GM12872 (cell line): ENCODE results near the gene ATP5PO.
A peak's percentile ranks its signal among the peaks of the same experiment; 100 is the strongest.

Experiments used
- CTCF ChIP-seq: IDR thresholded peaks from 3 replicates; pipeline ENCODE4 v1.5.1; 2011; ENCODE audit warnings: low read depth, mild to moderate bottlenecking, low read length, moderate library complexity; ENCODE audit not compliant: insufficient read depth

The ATP5PO gene

GRCh38 chr21:33895356-33895755 lies 20.2 kb downstream of the ATP5PO start:
- no peak for TF ChIP-seq CTCF

GRCh38 chr21:33894736-33895288 lies 20.8 kb downstream of the ATP5PO start:
- peak; percentile 56 for TF ChIP-seq CTCF

GRCh38 chr21:33893917-33894316 lies 21.7 kb downstream of the ATP5PO start:
- no peak for TF ChIP-seq CTCF

GRCh38 chr21:33892853-33893252 lies 22.8 kb downstream of the ATP5PO start:
- peak; percentile 38; the same call in 1 of the 3 replicates for TF ChIP-seq CTCF

- TF ChIP-seq CTCF, result no peak
Observed at GRCh38 chr21:33890187-33890586, 25.4 kb downstream of the ATP5PO start.

GRCh38 chr21:33886321-33886720 lies 29.3 kb downstream of the ATP5PO start:
- TF ChIP-seq CTCF, result no peak

- TF ChIP-seq CTCF, result no peak
Observed at GRCh38 chr21:33885172-33885514, 30.5 kb downstream of the ATP5PO start.
